GM18526 (cell line): ENCODE data around the gene MED27.

Experiments
- POLR2A ChIP-seq: IDR thresholded peaks from 3 replicates; pipeline ENCODE4 v1.6.1; 2011; ENCODE audit not compliant: insufficient read length; ENCODE audit errors: extremely low read depth

Gene MED27

DNA sequence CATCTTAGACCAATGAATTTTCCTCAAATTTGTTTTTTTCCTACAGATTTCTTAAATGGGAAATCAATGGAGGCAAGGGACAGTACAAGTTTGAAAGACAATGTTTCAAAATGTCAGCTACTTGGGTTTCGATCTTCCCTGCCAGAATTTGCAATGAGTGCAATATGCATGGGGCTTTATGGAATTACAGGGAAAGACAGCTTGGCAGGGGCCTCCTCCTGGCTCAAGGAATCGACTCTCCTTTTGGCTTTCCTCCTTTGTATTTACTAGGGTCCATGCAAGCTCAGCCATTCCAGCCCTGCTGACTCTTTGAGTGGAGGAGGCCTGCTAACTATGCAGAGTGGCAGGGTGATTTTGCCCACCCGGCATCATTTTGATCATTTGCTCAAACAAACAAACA, 63.2 kb downstream of the MED27 start:
- no peak for TF ChIP-seq POLR2A

GRCh38 chr9:132015866-132016265, 63.8 kb downstream of the MED27 start:
- no peak for TF ChIP-seq POLR2A

DNA sequence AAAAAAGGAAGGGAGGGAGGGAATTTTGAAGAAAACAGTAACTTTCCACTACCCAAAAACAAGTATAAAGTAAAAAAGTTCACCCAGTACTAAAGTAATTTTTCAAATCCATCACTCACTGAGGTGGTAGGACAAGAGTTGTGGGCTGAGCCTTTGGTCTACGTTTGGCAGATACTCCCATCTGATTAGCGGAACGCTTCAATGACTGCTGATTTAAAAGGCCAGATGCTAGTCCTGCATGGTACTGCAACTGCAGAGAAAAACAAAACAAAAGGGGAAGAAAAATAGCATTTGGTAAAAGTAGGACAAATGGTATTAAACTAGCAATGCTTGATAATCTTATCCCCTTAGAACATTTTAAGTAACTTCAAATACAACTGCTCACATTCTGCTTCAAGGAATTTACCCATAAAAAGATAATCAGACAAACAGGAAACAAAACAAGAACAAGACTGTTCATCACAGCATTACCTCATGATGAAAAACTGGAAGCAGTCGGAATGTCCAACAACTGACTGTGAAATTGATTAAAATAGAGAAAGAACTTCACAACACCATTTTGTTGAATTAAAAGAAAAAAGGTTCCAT, 65.4 kb downstream of the MED27 start:
- TF ChIP-seq POLR2A: no peak

- no peak for TF ChIP-seq POLR2A
These were observed 66.8 kb downstream of the MED27 start for GRCh38 chr9:132012704-132013357.

GRCh38 chr9:132011896-132012295, 67.8 kb downstream of the MED27 start:
- no peak for TF ChIP-seq POLR2A

- TF ChIP-seq POLR2A: no peak
These were observed 68.4 kb downstream of the MED27 start for GRCh38 chr9:132011309-132011708.

DNA sequence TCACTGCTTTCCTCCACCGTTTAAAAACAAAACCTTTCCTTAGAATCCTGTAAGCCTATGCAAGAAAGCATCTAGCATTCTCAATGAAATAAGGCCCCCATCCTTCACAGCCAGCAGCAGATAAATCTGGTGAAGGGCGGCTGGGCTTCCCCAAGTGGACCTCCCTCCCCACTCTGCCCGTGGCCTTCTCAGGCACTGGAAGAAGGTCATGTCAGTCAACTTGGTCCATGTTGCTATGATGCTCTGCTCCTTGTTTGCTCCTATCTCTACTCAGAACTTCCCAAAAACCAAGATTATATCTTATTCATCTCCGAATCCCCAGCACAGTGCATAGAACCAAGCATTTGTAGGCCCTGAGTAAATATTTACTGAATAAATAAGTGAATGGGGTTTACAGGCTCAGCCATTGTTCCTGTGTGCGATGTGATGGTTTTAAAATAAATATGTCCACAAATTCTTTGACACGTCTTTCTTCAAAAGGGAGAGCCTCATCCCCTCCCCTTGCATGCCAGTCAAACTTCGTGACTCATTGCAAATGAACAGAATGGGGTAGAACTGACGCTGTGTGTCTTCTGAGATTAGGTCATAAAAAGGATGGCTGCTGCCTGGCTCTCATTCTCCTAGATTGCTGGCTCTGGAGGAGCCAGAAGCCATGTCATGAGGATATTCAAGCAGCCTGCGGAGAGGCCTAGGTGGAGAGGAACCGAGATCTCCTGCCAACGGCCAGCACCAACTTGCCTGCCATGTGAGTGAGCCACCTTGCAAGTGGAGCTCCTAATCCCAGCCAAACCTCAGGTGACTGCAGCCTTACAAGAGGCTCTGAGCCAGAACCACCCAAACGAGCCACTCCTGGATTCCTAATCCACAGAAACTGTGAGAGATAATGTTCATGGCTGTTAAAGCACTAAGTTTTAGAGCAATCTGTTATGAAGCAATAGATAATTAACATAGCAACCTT, 70.5 kb downstream of the MED27 start:
- no peak for TF ChIP-seq POLR2A

DNA sequence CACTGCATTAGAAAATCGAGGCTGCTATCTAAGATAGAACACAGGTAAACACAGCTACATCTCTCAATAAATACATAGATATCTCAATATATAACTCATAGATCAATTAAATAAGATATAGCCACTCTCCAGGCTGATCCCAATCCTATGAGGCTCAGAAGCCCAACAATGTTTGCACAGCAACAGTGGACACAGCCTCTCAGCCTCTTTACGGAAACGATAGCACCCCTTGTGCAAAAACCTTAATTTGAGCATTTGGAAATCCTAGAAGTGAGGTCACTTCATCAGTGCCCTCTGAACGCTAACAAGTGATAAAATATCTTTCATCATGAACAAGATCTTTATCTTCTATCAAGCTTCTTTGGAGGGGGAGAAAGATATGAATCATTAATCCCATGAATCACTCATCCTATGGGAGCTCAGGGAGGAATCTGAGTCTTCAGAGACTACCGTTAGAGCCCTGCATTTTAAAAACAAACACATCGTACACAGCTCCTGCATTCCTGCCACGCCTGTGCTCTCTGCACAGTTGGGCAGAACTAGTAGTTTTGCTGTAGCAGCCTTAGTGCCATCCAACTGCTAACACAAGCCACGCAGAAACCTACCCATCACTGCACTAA, 71.4 kb downstream of the MED27 start:
- no peak for TF ChIP-seq POLR2A

GRCh38 chr9:132007371-132008025, 72.2 kb downstream of the MED27 start:
- TF ChIP-seq POLR2A: no peak

DNA sequence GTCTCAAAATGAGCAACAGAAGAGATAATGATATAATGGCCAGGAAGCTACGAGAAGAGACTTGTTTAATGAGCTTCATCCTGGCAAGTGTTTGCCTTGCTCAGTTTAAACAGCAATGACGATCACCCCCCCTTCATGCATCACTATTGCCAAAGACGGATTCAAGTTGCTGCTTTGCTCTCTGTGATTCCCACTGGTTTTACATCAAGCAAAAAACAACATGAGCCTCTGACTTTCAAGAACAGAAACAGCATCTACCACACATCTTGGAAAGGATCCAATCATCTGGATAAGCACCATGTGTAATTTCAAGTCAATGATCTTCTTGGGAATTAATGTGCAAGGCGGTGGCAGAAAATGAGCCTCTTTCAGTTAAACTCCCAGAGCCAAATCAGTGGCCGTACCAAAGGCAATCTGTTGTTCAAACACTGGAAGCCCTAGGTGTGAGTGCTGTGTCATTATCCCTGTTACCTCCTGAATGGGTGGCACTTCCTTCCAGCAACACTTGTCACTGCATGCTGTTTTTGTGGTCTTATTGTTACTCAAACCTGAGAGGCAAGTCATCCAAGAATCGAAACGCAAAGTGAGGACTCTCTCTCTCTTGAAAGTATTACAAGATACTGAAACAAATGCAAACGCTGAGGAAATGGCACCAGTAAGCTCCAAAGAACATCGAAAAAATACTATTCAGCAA, 72.8 kb downstream of the MED27 start:
- no peak for TF ChIP-seq POLR2A

DNA sequence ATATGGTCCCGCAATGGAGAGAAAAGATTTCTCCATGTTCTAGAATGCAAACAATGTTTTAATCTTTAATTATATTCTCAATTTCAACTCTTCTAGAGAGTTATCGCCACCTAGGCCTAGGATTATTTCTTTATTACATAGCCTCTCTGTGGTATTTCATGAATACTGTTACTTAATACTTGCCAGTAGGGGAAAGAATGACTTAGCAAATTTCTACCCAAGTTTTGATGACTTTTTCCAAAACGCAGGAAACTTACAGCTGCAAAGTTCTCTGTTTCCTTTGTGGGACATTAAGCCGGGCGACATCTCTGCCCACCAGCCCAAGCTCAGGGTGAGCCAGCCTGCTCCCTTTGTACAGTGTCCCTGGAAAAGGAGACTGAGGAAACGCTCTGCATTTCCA, 73.8 kb downstream of the MED27 start:
- TF ChIP-seq POLR2A: no peak

DNA sequence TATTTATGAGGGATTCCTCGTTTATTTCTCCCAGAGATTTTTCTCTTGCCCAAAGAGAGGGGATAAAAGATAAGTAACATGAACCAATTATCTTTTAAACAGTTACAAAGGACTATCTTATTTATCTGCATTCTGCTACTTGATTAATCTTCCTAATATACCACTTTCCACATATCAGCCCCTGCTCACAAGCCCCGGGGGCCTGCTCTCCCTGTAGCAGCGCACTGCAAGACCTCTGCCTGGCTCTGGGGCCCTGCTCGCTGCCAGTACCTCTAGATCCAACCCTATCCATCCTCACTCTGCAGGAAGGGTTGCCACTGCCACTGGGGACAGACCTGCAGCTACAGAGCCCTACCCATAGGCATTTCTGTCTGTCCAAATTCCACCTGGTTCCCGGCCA, 75.3 kb downstream of the MED27 start:
- TF ChIP-seq POLR2A: no peak

DNA sequence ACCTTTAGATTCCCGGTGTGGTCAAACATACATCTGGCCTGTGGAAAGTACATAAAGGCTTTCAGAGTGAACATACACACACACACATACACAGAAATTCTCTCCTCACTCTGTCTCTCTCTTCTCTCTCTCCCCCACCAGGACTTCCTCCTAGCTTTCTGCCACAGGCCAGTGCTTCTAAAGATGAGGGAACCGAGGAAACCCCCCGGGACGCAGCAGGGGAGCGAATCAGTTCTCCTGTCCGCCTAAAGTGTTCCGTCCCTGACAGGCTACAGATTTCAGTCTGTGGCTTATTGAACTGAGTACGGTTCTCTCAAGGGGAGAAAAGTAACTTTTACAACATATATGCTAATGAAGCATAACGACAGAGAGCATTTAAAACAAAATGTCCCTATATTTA, 75.8 kb downstream of the MED27 start:
- no peak for TF ChIP-seq POLR2A

GRCh38 chr9:132003319-132003704, 76.4 kb downstream of the MED27 start:
- no peak for TF ChIP-seq POLR2A
